ENCODE measurements around the gene RCHY1.
"Not testable (repeated sequence)": the region's sequence is repeated elsewhere in the genome, so short reads cannot be mapped to it uniquely, and the experiment has no call there.

Gene RCHY1

DNA sequence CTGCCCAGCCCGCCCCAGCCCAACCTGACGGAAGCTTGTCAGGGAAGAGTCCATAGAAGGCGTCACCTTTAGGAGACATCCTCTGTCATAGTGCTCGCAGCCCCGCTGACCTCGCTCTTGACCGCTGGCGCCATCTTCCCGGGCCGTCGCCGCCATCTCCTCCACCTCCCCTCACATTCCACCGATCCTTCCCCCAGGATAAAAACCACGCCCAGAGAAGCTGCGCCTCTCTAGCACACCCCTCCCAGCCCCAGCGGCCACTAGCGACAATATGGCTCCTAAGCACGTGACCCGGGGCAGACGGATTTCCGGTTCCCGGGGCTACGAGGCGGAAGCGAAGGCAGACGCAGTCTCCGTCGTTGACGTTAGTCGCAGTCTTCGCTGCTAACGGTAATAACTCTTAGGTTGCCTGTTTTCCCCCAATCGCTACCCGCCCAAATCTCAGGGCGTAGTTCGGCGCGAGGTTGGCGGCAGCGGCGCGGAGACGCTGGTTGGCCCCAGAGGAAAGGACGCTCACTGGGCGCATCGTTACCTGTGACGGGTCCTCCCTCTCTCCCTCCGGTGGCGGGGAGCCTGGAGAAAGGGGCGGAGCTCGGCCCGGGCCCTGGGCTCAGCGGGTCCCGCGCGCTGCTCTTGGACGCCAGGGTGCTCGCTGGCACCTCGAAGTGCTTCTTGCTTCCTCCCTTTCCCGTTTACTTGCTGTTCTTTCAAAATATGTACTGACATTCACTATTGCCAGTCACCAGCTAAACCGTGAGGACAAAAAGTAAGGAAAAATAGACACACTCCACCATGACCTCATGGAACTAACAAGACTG lies at the start of gene RCHY1, which contains the start of gene THAP6:
RCHY1 (minus strand) TSS at position 273 of the 818 bp plus-strand sequence; CDS start at position 156, 117 bp downstream.
THAP6 (plus strand) TSS at position 343 of the 818 bp plus-strand sequence. CDS start 980 bp downstream, outside the sequence.
- peak; percentile 99 for DNase-seq

DNA sequence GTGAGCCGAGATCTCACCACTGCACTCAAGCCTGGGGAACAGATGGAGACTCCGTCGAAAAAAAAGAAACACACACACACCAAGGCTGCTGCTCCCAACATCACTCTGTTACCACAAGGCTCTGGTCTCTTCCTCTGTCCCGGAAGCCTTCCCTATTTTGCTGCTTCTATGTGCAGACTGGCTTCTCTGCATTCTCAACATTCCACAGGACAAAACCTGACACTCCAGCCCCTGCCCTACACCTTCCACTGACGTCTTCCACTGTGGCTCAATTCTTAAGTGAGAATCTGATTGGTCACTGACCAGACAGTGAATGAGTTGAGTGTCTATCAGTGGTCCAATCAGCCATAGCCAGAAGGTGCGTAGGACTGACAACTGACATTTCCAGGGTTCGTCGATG lies 47.6 kb upstream of the RCHY1 start:
- peak; percentile 95 for DNase-seq

DNA sequence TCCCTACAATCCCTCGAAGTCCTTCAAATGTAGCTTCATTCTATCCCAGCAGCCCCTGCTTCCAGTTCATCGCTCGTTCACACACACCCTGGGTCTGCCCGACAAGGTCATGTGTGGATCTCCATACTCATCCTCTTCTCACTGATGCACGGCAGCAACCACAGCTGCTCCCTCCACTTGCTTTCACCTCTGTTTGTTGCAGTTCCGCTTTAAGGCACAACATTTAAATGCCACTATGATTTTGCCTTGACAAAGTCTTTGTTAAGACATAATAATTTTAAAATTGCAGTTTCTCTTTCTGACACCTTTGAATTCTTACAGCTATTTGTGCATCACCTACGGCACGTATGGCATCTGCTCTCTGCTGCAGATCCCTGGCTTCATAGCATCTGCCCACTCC lies 43.5 kb upstream of the RCHY1 start:
- DNase-seq = no peak

GRCh38 chr4:75555294-75556164 lies 41.3 kb upstream of the RCHY1 start, which contains the start of gene ODAPH:
TSS of gene ODAPH (plus strand) at chr4:75556066. CDS start at chr4:75556083, 17 bp downstream.
- DNase-seq = peak; percentile 94

DNA sequence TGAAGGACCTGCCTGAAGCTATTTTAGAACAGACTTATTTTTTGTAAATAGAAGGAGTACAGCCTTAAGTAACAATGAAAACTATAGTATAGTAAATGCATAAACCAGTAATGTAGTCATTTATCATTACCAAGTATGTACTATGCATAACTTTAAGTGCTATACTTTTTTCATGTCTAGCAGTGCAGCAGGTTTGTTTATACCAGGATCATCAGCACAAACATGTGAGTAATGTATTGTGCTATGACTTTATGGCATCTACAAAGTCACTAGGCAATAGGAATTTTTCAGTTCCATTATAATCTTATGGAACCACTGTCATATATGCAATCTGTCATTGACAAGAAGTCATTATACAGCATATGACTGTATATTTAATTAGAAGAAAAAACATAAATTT lies 38.2 kb upstream of the RCHY1 start:
- DNase-seq = no peak

DNA sequence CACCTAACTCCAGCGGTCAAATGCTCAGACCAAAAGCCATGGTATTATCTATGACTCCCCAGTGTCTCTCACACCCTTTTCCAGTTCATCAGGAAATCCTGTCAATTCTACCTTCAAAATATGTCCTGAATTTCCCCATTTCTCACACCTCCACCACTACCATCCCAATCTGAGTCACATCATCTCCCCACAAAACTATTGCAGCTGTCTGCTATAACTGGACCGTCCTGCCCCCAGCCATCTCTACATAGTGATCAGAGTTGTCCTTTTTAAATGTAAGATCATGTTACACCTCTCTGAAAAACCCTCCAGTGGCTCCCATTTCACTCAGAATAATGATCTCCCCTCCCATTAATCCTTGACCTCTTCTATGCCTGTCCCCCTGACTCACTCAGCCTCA lies 34.8 kb upstream of the RCHY1 start:
- DNase-seq = no peak

GRCh38 chr4:75547647-75548387 lies 33.6 kb upstream of the RCHY1 start:
- no peak for DNase-seq

DNA sequence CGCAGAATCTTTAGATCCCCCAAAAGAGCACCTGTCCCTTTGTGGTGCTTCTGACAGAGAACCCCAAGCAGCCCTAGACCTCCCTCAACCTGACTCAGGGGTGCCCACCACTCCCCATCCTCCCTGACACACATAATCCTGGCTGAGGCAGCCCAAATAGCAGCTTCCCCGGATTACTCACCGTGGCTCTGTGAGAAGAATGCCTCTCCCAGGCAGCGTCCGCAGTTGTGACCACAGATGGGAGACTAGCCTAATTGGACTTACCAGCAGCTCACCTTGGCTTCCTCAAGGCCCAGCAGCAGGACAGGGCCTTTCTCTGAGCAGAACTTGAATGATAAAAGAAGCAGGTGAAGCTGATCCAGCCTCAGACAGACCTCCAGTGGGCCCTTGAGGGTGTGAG lies 31.3 kb upstream of the RCHY1 start:
- DNase-seq = peak; percentile 90

DNA sequence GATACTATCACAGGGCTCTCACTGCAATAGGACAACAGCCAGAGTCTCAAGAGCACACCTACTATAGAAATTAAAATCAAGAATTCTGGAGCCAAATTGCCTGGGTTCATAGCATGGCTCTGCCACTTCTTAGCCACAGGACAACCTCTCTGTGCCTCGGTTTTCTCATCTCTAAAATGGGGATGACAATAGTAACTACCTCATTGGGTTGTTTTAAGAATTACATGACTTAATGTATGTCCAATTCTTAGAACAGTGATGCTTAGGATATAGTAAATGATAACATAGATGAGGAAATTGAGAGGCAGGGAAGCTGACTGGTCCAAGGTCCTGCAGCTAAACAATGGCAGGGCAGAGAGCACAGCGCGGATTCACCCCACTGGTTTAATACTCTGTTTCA lies 30.7 kb upstream of the RCHY1 start:
- DNase-seq = no peak

- DNase-seq = not testable (repeated sequence)
Measured at GRCh38 chr4:75544220-75544619, 30.0 kb upstream of the RCHY1 start.

DNA sequence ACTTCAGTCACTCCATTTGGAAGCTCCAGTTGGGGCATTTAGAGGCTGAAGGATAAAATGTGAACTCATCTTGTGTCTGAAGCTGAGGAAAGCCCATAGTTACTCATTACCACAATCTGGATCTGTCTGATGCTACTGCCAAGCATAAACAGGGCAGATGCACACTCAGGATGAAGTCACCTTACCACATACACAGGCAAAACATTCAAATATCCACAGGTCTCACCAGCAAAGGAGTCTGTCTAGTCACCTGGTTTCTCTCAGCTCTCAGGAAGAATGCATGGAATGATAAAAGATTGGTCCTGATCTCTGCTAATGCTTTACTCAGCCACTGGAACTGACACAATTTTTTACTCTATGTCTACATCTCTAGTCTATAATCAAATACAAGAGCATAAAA lies 28.6 kb upstream of the RCHY1 start:
- peak; percentile 88 for DNase-seq

GRCh38 chr4:75537308-75537707 lies 23.1 kb upstream of the RCHY1 start:
- DNase-seq = not testable (repeated sequence)

DNA sequence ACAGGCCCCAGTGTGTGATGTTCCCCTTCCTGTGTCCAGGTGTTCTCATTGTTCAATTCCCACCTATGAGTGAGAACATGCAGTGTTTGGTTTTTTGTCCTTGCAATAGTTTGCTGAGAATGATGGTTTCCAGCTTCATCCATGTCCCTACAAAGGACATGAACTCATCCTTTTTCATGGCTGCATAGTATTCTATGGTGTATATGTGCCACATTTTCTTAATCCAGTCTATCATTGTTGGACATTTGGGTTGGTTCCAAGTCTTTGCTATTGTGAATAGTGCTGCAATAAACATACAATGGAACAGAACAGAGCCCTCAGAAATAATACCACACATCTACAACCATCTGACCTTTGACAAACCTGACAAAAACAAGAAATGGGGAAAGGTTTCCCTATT lies 19.7 kb upstream of the RCHY1 start:
- not testable (repeated sequence) for DNase-seq

DNA sequence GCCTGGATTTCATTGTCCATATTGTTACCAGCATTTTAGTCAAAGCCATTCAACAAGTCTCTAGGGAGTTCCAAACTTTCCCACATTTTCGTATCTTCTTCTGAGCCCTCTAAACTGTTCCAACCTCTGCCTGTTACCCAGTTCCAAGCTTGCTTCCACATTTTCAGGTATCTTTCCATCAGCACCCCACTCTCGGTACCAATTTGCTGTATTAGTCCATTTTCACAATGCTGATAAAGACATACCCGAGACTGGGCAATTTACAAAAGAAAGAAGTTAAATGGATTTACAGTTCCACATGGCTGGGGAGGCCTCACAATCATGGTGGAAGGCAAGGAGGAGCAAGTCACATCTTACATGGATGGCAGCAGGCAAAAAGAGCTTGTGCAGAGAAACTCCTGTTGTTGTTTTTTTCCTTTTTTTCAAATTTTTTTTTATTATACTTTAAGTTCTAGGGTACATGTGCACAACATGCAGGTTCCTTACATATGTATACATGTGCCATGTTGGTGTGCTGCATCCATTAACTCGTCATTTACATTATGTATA lies 19.2 kb upstream of the RCHY1 start:
- DNase-seq = not testable (repeated sequence)

- not testable (repeated sequence) for DNase-seq
Measured at GRCh38 chr4:75531536-75532143, 17.4 kb upstream of the RCHY1 start.

GRCh38 chr4:75530556-75531322 lies 16.5 kb upstream of the RCHY1 start:
- DNase-seq = no peak

GRCh38 chr4:75527482-75527881 lies 13.3 kb upstream of the RCHY1 start:
- DNase-seq = no peak

- peak; percentile 84 for DNase-seq
Measured at GRCh38 chr4:75525910-75526309, 11.7 kb upstream of the RCHY1 start.

DNA sequence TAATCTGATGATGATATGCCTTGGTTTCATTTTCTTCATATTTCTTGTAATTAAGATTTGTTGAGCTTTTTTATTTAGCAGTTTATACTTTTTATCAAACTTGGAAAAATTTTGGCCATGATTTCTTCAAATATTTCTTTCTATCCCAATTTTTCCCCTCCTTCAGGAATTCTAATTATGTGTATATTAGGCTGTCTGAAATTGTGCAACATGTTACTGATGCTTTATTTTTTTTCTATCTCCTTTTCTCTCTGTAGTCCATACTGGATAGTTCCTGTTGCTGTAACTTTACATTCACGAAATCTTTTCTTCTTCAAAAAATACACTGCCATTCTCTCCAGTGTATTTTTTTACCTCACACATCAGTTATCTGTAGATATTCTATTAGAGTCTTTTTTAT lies 10.9 kb upstream of the RCHY1 start:
- no peak for DNase-seq

DNA sequence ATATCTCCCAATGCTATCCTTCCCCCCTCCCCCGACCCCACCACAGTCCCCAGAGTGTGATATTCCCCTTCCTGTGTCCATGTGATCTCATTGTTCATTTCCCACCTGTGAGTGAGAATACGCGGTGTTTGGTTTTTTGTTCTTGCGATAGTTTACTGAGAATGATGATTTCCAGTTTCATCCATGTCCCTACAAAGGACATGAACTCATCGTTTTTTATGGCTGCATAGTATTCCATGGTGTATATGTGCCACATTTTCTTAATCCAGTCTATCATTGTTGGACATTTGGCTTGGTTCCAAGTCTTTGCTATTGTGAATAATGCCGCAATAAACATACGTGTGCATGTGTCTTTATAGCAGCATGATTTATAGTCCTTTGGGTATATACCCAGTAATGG lies 5.2 kb upstream of the RCHY1 start:
- not testable (repeated sequence) for DNase-seq

DNA sequence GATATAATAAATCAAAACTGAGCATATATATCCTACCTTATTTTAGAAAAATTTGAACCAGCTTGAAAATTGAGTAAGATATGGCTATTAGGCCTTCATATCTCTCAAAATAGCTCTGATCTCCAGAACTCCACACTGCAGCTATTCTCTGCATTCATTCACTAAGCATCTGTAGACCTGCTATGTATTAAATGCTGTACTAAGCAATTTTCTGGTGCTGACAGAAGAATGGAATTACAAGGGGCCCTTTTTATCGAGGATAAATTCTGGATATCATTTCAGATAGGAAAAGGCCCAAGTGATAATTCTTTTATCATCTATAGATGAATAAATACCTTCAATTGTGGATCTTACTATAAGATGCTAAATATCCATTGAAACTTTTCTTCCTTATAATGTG lies 1.9 kb upstream of the RCHY1 start:
- no peak for DNase-seq
